GM12874 (cell line): Measurements from ENCODE around the gene SLC12A7.

ENCODE experiments used
- CTCF ChIP-seq: IDR thresholded peaks from 2 replicates; pipeline ENCODE4 v1.5.1; 2011; ENCODE audit warnings: low read depth, mild to moderate bottlenecking, control low read depth, low read length, moderate library complexity; ENCODE audit not compliant: insufficient read depth

Gene SLC12A7

GRCh38 chr5:1048162-1048721 is 63.6 kb downstream of the SLC12A7 start:
- no peak for TF ChIP-seq CTCF

GRCh38 chr5:1047332-1047965 is 64.4 kb downstream of the SLC12A7 start:
- TF ChIP-seq CTCF: no peak

GRCh38 chr5:1045960-1046560 is 65.8 kb downstream of the SLC12A7 start:
- TF ChIP-seq CTCF: no peak

GRCh38 chr5:1044117-1044516 is 67.7 kb downstream of the SLC12A7 start:
- no peak for TF ChIP-seq CTCF

- TF ChIP-seq CTCF: no peak
These were observed 68.5 kb downstream of the SLC12A7 start for GRCh38 chr5:1043327-1043726.

- TF ChIP-seq CTCF: no peak
These were observed 69.2 kb downstream of the SLC12A7 start for GRCh38 chr5:1042626-1043025.

- no peak for TF ChIP-seq CTCF
These were observed 70.4 kb downstream of the SLC12A7 start for GRCh38 chr5:1041225-1042143.
